PC-3 (cell line): ENCODE data around the gene FERMT3. TPM values are rescaled to one million over a fixed set of nuclear protein-coding genes. Genes with fewer than 3 reads are reported as not detected.

ENCODE experiments used
- ATAC-seq: fragments of 200-7000 bp; cut with Tn5 transposase; 2 replicates; pipeline ENCODE4 v1.9.1; 2020; ENCODE audit warnings: mild to moderate bottlenecking, moderate library complexity
- BruUV-seq: library from RNA; stranded (reverse); fragments of 400-500 nt; replicated peaks from 2 replicates; lab custom pipeline; 2021; lab: Mats Ljungman, UMichigan
- CTCF ChIA-PET: fragments of 300-600 bp; sonication (Branson Sonifier 250); formaldehyde crosslinking; loops from one replicate; lab custom pipeline; 2022; ENCODE audit warnings: antibody characterized with exemption; lab: Charles Lee
- POLR2A ChIA-PET: fragments of 300-600 bp; sonication (Branson Sonifier 250); formaldehyde crosslinking; loops from one replicate; lab custom pipeline; 2022; ENCODE audit warnings: antibody characterized with exemption; ENCODE audit not compliant: unreplicated experiment; lab: Charles Lee
- DNase-seq: peaks from one replicate; pipeline ENCODE4 v3.0.0-alpha.2; 2015
- H2AFZ ChIP-seq: fragments of 300-600 bp; sonication (generic); 2 replicates; pipeline ENCODE4 v1.6.0; 2016; ENCODE audit warnings: antibody characterized with exemption, low read length
- H3F3A ChIP-seq: fragments of 300-600 bp; sonication (generic); one replicate; pipeline ENCODE4 v1.6.0; 2017; ENCODE audit warnings: antibody characterized with exemption, low read length, control low read depth, mild to moderate bottlenecking; ENCODE audit not compliant: unreplicated experiment
- H3K27ac ChIP-seq: fragments of 300-600 bp; sonication (generic); 2 replicates; pipeline ENCODE4 v1.5.1; 2016; ENCODE audit warnings: mild to moderate bottlenecking, low read length
- H3K27me3 ChIP-seq: fragments of 300-600 bp; sonication (generic); 2 replicates; pipeline ENCODE4 v1.6.1; 2016; ENCODE audit warnings: low read length, mixed read lengths
- H3K36me3 ChIP-seq: fragments of 300-600 bp; sonication (generic); 2 replicates; pipeline ENCODE4 v1.6.1; 2016; ENCODE audit warnings: low read depth, mixed run types, low read length, mixed read lengths
- H3K4me1 ChIP-seq: fragments of 300-600 bp; sonication (generic); 2 replicates; pipeline ENCODE4 v1.5.1; 2016; ENCODE audit warnings: low read length; ENCODE audit not compliant: insufficient read depth
- H3K4me2 ChIP-seq: fragments of 300-600 bp; sonication (generic); 2 replicates; pipeline ENCODE4 v1.6.0; 2016; ENCODE audit warnings: low read length
- H3K4me3 ChIP-seq: fragments of 300-600 bp; sonication (generic); 2 replicates; pipeline ENCODE4 v1.5.1; 2016; ENCODE audit warnings: mild to moderate bottlenecking, low read length, mixed read lengths
- H3K79me2 ChIP-seq: fragments of 300-600 bp; sonication (generic); 2 replicates; pipeline ENCODE4 v1.6.1; 2017; ENCODE audit warnings: low read length, mixed read lengths
- H3K9ac ChIP-seq: fragments of 300-600 bp; sonication (generic); 2 replicates; pipeline ENCODE4 v1.6.0; 2016; ENCODE audit warnings: mild to moderate bottlenecking, low read length
- H3K9me2 ChIP-seq: fragments of 300-600 bp; sonication (generic); replicated peaks from 2 replicates; pipeline ENCODE4 v1.6.1; 2016; ENCODE audit warnings: mixed run types, low read length, mixed read lengths
- H3K9me3 ChIP-seq: fragments of 300-600 bp; sonication (generic); 2 replicates; pipeline ENCODE4 v1.6.1; 2016; ENCODE audit warnings: low read length, mixed read lengths
- H4K20me1 ChIP-seq: fragments of 300-600 bp; sonication (generic); 2 replicates; pipeline ENCODE4 v1.6.1; 2016; ENCODE audit warnings: low read length, mixed read lengths
- EZH2 ChIP-seq: fragments of 300-600 bp; sonication (generic); IDR thresholded peaks from one replicate; pipeline ENCODE4 v1.6.1; 2017; ENCODE audit warnings: antibody characterized with exemption, mild to moderate bottlenecking, low read length; ENCODE audit not compliant: unreplicated experiment
- EZH2phosphoT487 ChIP-seq: fragments of 300-600 bp; sonication (generic); IDR thresholded peaks from 2 replicates; pipeline ENCODE4 v1.6.1; 2018; ENCODE audit warnings: mild to moderate bottlenecking, antibody characterized with exemption, low read length, borderline replicate concordance
- intact Hi-C: fragments of 100-400 bp; cut with micrococcal nuclease; formaldehyde crosslinking; loops from 2 replicates; pipeline ENCODE4 v1.9.0; 2023
- total RNA-seq: library from RNA; depleted of rRNA; stranded (reverse); fragments of >200 nt; gene quantifications from 2 replicates; pipeline ENCODE4 v1.2.3, GENCODE V29; 2014
- TF ChIP-seq, protein P1 (sequence below): fragments of 300-600 bp; sonication (generic); conservative IDR thresholded peaks from 2 replicates; pipeline ENCODE4 v1.5.1; 2017; ENCODE audit warnings: antibody characterized with exemption, low read depth, mild to moderate bottlenecking, low read length

FERMT3 gene
- total RNA-seq, 1 experiment from 2014 or later = 2.4 TPM

DNA sequence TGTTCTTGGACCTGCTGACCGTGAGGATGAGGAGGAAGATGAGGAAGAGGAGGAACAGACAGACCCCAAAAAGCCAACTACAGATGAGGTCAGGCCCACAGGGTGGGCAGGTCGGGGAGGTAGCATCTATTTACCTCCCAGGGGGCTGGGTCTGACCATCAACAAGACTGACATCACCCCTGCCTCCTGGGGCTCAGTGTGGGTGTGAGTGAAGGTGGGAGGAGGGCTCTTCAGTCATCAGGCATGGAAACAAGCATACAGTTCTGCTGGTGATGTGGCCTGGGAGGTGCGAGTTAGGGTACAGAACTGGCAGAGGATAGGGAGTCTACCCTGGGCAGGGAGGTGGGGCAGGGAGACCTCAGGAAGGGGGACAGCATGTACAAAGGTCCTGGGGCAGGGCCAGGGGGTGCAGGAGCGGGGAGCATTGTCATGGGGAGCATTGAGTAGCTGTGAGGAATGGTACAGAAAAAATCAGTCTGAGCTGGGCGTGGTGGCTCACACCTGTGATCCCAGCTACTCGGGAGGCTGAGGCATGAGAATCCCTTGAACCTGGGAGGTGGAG is 53.7 kb downstream of the FERMT3 start:
- TF ChIP-seq, protein P1, sequence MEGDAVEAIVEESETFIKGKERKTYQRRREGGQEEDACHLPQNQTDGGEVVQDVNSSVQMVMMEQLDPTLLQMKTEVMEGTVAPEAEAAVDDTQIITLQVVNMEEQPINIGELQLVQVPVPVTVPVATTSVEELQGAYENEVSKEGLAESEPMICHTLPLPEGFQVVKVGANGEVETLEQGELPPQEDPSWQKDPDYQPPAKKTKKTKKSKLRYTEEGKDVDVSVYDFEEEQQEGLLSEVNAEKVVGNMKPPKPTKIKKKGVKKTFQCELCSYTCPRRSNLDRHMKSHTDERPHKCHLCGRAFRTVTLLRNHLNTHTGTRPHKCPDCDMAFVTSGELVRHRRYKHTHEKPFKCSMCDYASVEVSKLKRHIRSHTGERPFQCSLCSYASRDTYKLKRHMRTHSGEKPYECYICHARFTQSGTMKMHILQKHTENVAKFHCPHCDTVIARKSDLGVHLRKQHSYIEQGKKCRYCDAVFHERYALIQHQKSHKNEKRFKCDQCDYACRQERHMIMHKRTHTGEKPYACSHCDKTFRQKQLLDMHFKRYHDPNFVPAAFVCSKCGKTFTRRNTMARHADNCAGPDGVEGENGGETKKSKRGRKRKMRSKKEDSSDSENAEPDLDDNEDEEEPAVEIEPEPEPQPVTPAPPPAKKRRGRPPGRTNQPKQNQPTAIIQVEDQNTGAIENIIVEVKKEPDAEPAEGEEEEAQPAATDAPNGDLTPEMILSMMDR = no peak
- Histone ChIP-seq H3K36me3 (peaks cover 50% of the 10 kb centered on the region), H3K79me2 (no peaks in the 10 kb centered on the region), H2AFZ (no peak overlapping the region), H3K4me2 (no peak overlapping the region), H3K27me3 (no peaks in the 10 kb centered on the region), H3K9me2 (no peaks in the 10 kb centered on the region), H3K4me3 (no peak overlapping the region), H3F3A (no peaks in the 10 kb centered on the region), H3K27ac (no peak overlapping the region), H3K9ac (no peak overlapping the region), H4K20me1 (0 out of 2 replicates have a peak, but pooled peaks cover 3% of the 10 kb centered on the region), H3K4me1 (peaks cover 7% of the 10 kb centered on the region), H3K9me3 (no peaks in the 10 kb centered on the region)
- intact Hi-C loops = no loop called here
- ATAC-seq (no peak), DNase-seq (no peak)
- BruUV-seq = no TSS peak
- POLR2A ChIA-PET = no interaction called here
- CTCF ChIA-PET = interaction anchor here (1.0 kb wide), 1 partner anchor 8 kb away, joined by 8 read pairs; no protein-coding TSS in a partner anchor

DNA sequence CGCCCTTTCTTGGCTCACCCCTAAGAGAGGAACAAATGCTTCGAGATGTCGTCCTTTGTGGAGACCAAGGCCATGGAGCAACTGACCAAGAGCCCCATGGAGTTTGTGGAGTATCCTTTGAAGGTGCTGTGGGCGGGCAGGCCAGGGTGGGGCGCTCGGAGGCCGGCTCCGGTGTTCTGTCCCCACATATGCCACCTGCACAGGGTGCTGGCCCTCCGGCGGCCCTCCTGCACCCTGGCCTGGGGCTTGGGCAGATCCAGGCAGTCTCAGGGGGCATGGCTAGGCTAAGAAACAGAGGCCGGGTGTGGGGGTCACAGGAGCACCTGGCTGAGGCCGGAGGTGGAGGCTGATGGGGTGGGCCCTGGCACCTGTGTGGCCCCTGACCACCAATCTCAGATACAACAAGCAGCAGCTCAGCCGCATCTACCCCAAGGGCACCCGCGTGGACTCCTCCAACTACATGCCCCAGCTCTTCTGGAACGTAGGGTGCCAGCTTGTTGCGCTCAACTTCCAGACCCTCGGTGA is 55.1 kb downstream of the FERMT3 start:
- intact Hi-C loops = no loop called here
- CTCF ChIA-PET = interaction anchor here (1.0 kb wide), 1 partner anchor 94 kb away, joined by 4 read pairs; no protein-coding TSS in a partner anchor
- no peak overlapping the region for H3K4me2 ChIP-seq
- H3K4me3 ChIP-seq = no peak overlapping the region
- no peaks in the 10 kb centered on the region for H3K9me3 ChIP-seq
- POLR2A ChIA-PET = no interaction called here
- H3K27me3 ChIP-seq = no peaks in the 10 kb centered on the region
- H4K20me1 ChIP-seq = 0 out of 2 replicates have a peak, but pooled peaks cover 3% of the 10 kb centered on the region
- no peaks in the 10 kb centered on the region for H3K79me2 ChIP-seq
- no peaks in the 10 kb centered on the region for H3F3A ChIP-seq
- no TSS peak for BruUV-seq
- H3K9me2 ChIP-seq = no peaks in the 10 kb centered on the region
- TF ChIP-seq EZH2 (no peak), EZH2phosphoT487 (no peak)
- TF ChIP-seq, protein P1 = no peak
- ATAC-seq (no peak), DNase-seq (no peak)
- no peak overlapping the region for H2AFZ ChIP-seq
- H3K36me3 ChIP-seq = peaks cover 44% of the 10 kb centered on the region
- no peak overlapping the region for H3K9ac ChIP-seq
- H3K27ac ChIP-seq = no peak overlapping the region
- peaks cover 9% of the 10 kb centered on the region for H3K4me1 ChIP-seq

DNA sequence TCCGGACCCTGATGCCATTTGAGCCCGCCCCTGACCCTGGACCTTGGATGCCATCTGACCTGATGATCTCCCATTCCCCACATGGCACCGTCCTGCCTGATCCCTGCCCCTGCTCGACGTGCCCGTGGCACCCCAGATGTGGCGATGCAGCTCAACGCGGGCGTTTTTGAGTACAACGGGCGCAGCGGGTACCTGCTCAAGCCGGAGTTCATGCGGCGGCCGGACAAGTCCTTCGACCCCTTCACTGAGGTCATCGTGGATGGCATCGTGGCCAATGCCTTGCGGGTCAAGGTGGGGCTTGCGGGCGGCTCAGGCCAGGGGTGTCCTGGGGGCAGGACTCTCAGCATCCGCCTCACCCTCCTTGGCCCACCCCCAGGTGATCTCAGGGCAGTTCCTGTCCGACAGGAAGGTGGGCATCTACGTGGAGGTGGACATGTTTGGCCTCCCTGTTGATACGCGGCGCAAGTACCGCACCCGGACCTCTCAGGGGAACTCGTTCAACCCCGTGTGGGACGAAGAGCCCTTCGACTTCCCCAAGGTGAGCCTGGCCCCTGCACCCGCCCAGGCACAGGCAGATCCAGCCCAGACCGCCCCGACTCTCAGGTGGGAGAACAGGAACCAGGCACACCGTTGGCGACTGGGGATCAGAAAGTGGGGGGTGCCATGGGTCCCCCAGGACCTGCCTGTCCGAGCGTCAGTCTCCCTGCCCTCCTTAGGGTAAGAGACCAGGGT is 55.9 kb downstream of the FERMT3 start:
- ChIA-PET CTCF (interaction anchor here (1.0 kb wide), 1 partner anchor 93 kb away, joined by 4 read pairs; no protein-coding TSS in a partner anchor), POLR2A (no interaction called here)
- H2AFZ ChIP-seq = no peak overlapping the region
- no peaks in the 10 kb centered on the region for H3K9me3 ChIP-seq
- H3K9ac ChIP-seq = no peak overlapping the region
- H4K20me1 ChIP-seq = 0 out of 2 replicates have a peak, but pooled peaks cover 3% of the 10 kb centered on the region
- DNase-seq = no peak
- no peaks in the 10 kb centered on the region for H3K27me3 ChIP-seq
- no peak overlapping the region for H3K27ac ChIP-seq
- peaks cover 8% of the 10 kb centered on the region; the same call in 1 of the 2 replicates for H3K4me1 ChIP-seq
- BruUV-seq = no TSS peak
- no peaks in the 10 kb centered on the region for H3K9me2 ChIP-seq
- H3K4me3 ChIP-seq = no peak overlapping the region
- ATAC-seq = no peak
- peaks cover 42% of the 10 kb centered on the region for H3K36me3 ChIP-seq
- H3F3A ChIP-seq = no peaks in the 10 kb centered on the region
- intact Hi-C loops = no loop called here
- no peak overlapping the region for H3K4me2 ChIP-seq
- no peaks in the 10 kb centered on the region for H3K79me2 ChIP-seq
- no peak for TF ChIP-seq EZH2phosphoT487
- TF ChIP-seq, protein P1 = no peak
- TF ChIP-seq EZH2 = no peak
